HG02981 (cell line): ENCODE data around the gene CAB39.

Experiments
- ATAC-seq: cut with Tn5 transposase; IDR thresholded peaks from one replicate; pipeline ENCODE4 v1.9.1; 2021; ENCODE audit warnings: mild to moderate bottlenecking, moderate library complexity; ENCODE audit not compliant: unreplicated experiment

CAB39 gene

GRCh38 chr2:230849633-230850357 is 137.2 kb downstream of the CAB39 start:
- ATAC-seq = peak; percentile 50

- no peak for ATAC-seq
Measured at GRCh38 chr2:230850358-230850658, 137.7 kb downstream of the CAB39 start.

- ATAC-seq = no peak
Measured at GRCh38 chr2:230852113-230852512, 139.5 kb downstream of the CAB39 start.

GRCh38 chr2:230861552-230862255 is 149.1 kb downstream of the CAB39 start:
- no peak for ATAC-seq

GRCh38 chr2:230862292-230862691 is 149.7 kb downstream of the CAB39 start:
- ATAC-seq = no peak

GRCh38 chr2:230863031-230863430 is 150.4 kb downstream of the CAB39 start:
- no peak for ATAC-seq

- ATAC-seq = no peak
Measured at GRCh38 chr2:230863442-230864121, 150.9 kb downstream of the CAB39 start.

GRCh38 chr2:230864122-230864604 is 151.5 kb downstream of the CAB39 start:
- no peak for ATAC-seq

GRCh38 chr2:230864605-230865306 is 152.1 kb downstream of the CAB39 start, which contains the start of gene ITM2C:
Gene ITM2C, plus strand, starts transcription at chr2:230864942. Its CDS starts 84 bp downstream, at chr2:230865026.
- peak; percentile 66 for ATAC-seq

- no peak for ATAC-seq
Measured at GRCh38 chr2:230865307-230865765, 152.7 kb downstream of the CAB39 start.

GRCh38 chr2:230865766-230866755 is 153.4 kb downstream of the CAB39 start:
- ATAC-seq = no peak

- no peak for ATAC-seq
Measured at GRCh38 chr2:230866756-230867523, 154.3 kb downstream of the CAB39 start.

GRCh38 chr2:230868161-230868946 is 155.7 kb downstream of the CAB39 start:
- ATAC-seq = no peak

- no peak for ATAC-seq
Measured at GRCh38 chr2:230868947-230869913, 156.6 kb downstream of the CAB39 start.

GRCh38 chr2:230869914-230870543 is 157.4 kb downstream of the CAB39 start:
- ATAC-seq = no peak
